22Rv1 (cell line): ENCODE results near the gene FBXL4.

ENCODE experiments used
- H3K27ac ChIP-seq: fragments of 450-650 bp; 2 replicates; pipeline ENCODE4 v1.5.1; 2017
- CTCF ChIP-seq: fragments of 450-650 bp; IDR thresholded peaks from 2 replicates; pipeline ENCODE4 v1.5.1; 2017; ENCODE audit warnings: mild to moderate bottlenecking
- ZFX ChIP-seq: fragments of 450-650 bp; IDR thresholded peaks from 2 replicates; pipeline ENCODE4 v1.6.1; 2017; ENCODE audit warnings: antibody characterized with exemption, borderline replicate concordance

FBXL4 gene

GRCh38 chr6:98947411-98948292 lies at the start of gene FBXL4:
FBXL4 (minus strand) TSS chr6:98947946; CDS start chr6:98926988, 20,958 bp downstream.
- TF ChIP-seq ZFX (no peak), CTCF (no peak)
- H3K27ac ChIP-seq = peak within 1 kb of the TSS; percentile 79

GRCh38 chr6:98995116-98995515 lies 47.4 kb upstream of the FBXL4 start:
- H3K27ac ChIP-seq = no peak overlapping the region
- TF ChIP-seq ZFX (no peak), CTCF (no peak)

- no peak overlapping the region for H3K27ac ChIP-seq
- TF ChIP-seq ZFX (no peak), CTCF (no peak)
These were observed 44.8 kb upstream of the FBXL4 start for GRCh38 chr6:98992535-98992934.

GRCh38 chr6:98986071-98986615 lies 38.4 kb upstream of the FBXL4 start:
- H3K27ac ChIP-seq = no peak overlapping the region
- TF ChIP-seq CTCF = no peak
- TF ChIP-seq ZFX = no peak

GRCh38 chr6:98985391-98985790 lies 37.6 kb upstream of the FBXL4 start:
- TF ChIP-seq CTCF (no peak), ZFX (no peak)
- no peak overlapping the region for H3K27ac ChIP-seq

- TF ChIP-seq ZFX (no peak), CTCF (no peak)
- H3K27ac ChIP-seq = no peak overlapping the region
These were observed 36.4 kb upstream of the FBXL4 start for GRCh38 chr6:98984121-98984520.

- H3K27ac ChIP-seq = no peak overlapping the region
- TF ChIP-seq CTCF (no peak), ZFX (no peak)
These were observed 33.7 kb upstream of the FBXL4 start for GRCh38 chr6:98981473-98981872.
